HCT116 (cell line): ENCODE measurements around the gene CACNA2D2. TPM values are rescaled to one million over a fixed set of nuclear protein-coding genes. Genes with fewer than 3 reads are reported as not detected.

ENCODE experiments used
- ATAC-seq: fragments of 200-7000 bp; cut with Tn5 transposase; 2 replicates; pipeline ENCODE4 v1.9.1; 2020; ENCODE audit warnings: mild to moderate bottlenecking, moderate library complexity
- BruUV-seq: library from RNA; stranded (reverse); fragments of 400-500 nt; replicated peaks from 2 replicates; lab custom pipeline; 2021; lab: Mats Ljungman, UMichigan
- CTCF ChIA-PET: fragments of 300-600 bp; sonication (Branson Sonifier 250); formaldehyde crosslinking; loops from one replicate; lab custom pipeline; 2021; ENCODE audit warnings: antibody characterized with exemption; lab: Charles Lee
- POLR2A ChIA-PET: fragments of 300-600, 350-600 bp; sonication (Branson Sonifier 250); formaldehyde crosslinking; loops from one replicate; lab custom pipeline; 2021; ENCODE audit warnings: antibody characterized with exemption; lab: Charles Lee
- RAD21 ChIA-PET, 2 experiments: fragments of 300-600 bp; sonication (Branson Sonifier 250); formaldehyde crosslinking; loops; one replicate each; lab custom pipeline; 2023; ENCODE audit warnings: low total read pairs in 2 of 2; ENCODE audit not compliant: uncharacterized antibody in 2 of 2, unreplicated experiment in 2 of 2, low non-redundant PET in 1 of 2; lab: Charles Lee
- DNase-seq: peaks from one replicate; pipeline ENCODE4 v3.0.0-alpha.2; 2010; ENCODE audit warnings: low read depth, low spot score
- H2AFZ ChIP-seq: fragments of 200-600 bp; shearing (Covaris generic), sonication (generic); 2 replicates; pipeline ENCODE4 v1.6.1; 2017; ENCODE audit warnings: low read depth, mixed run types, mixed read lengths, antibody characterized with exemption, low read length; ENCODE audit not compliant: poor library complexity, severe bottlenecking
- H3K27ac ChIP-seq: 2 replicates; pipeline ENCODE4 v1.5.1; 2012; ENCODE audit warnings: low read depth, low read length
- H3K27me3 ChIP-seq: fragments of 200-600 bp; sonication (generic); 2 replicates; pipeline ENCODE4 v1.6.1; 2016; ENCODE audit warnings: mixed run types, low read length, mixed read lengths; ENCODE audit not compliant: insufficient read depth
- H3K36me3 ChIP-seq, 2 experiments: fragments of 200-500 bp in 1 of 2; fragments of 200-600 bp in 1 of 2; sonication (Bioruptor generic) in 1 of 2; sonication (generic) in 1 of 2; 2 replicates each; pipeline versions ENCODE4 v1.5.1 to v1.6.1; 2014 to 2016; ENCODE audit warnings: low read length in 2 of 2, inconsistent platforms in 1 of 2, mixed read lengths in 1 of 2, mixed run types in 1 of 2; ENCODE audit not compliant: insufficient read depth in 2 of 2, control insufficient read depth in 1 of 2
- H3K4me1 ChIP-seq, 2 experiments: fragments of 200-600 bp in 1 of 2; sonication (generic) in 1 of 2; 2 replicates each; pipeline versions ENCODE4 v1.5.1 to v1.6.1; 2012 to 2017; ENCODE audit warnings: low read length in 2 of 2, inconsistent platforms in 1 of 2, mild to moderate bottlenecking in 1 of 2, mixed read lengths in 1 of 2, mixed run types in 1 of 2, moderate library complexity in 1 of 2; ENCODE audit not compliant: insufficient read depth in 2 of 2, control insufficient read depth in 1 of 2
- H3K4me2 ChIP-seq: fragments of 200-600 bp; sonication (generic); 2 replicates; pipeline ENCODE4 v1.6.1; 2017; ENCODE audit warnings: mixed run types, low read length, mixed read lengths
- H3K4me3 ChIP-seq, 2 experiments: fragments of 200-600 bp in 1 of 2; sonication (generic) in 1 of 2; replicated peaks in 1 of 2; 2 replicates each; pipeline ENCODE4 v1.5.1; 2011 to 2016; ENCODE audit warnings: low read length in 2 of 2, control low read depth in 1 of 2, low read depth in 1 of 2, mild to moderate bottlenecking in 1 of 2, mixed read lengths in 1 of 2, mixed run types in 1 of 2
- H3K79me2 ChIP-seq: fragments of 200-600 bp; sonication (generic); 2 replicates; pipeline ENCODE4 v1.6.1; 2017; ENCODE audit warnings: mild to moderate bottlenecking, mixed run types, low read length, moderate library complexity, mixed read lengths; ENCODE audit not compliant: insufficient read depth
- H3K9ac ChIP-seq: fragments of 200-600 bp; sonication (generic); 2 replicates; pipeline ENCODE4 v1.6.1; 2016; ENCODE audit warnings: low read length, mixed read lengths
- H3K9me2 ChIP-seq: fragments of 200-600 bp; sonication (generic), shearing (Covaris generic); 2 replicates; pipeline ENCODE4 v1.6.1; 2017; ENCODE audit warnings: mixed run types, mild to moderate bottlenecking, moderate library complexity; ENCODE audit not compliant: insufficient read depth
- H3K9me3 ChIP-seq, 2 experiments: fragments of 200-500 bp in 1 of 2; fragments of 200-600 bp in 1 of 2; sonication (Bioruptor generic) in 1 of 2; sonication (generic) in 1 of 2; 2 replicates each; pipeline ENCODE4 v1.6.1; 2014 to 2017; ENCODE audit warnings: low read length in 2 of 2, mixed read lengths in 2 of 2, inconsistent platforms in 1 of 2, low read depth in 1 of 2, mild to moderate bottlenecking in 1 of 2, mixed run types in 1 of 2, moderate library complexity in 1 of 2; ENCODE audit not compliant: control insufficient read depth in 1 of 2, insufficient read depth in 1 of 2
- H4K20me1 ChIP-seq: fragments of 200-600 bp; sonication (generic), shearing (Covaris generic); 2 replicates; pipeline ENCODE4 v1.6.1; 2017; ENCODE audit warnings: mixed run types, mild to moderate bottlenecking, moderate library complexity; ENCODE audit not compliant: insufficient read depth
- EGR1 ChIP-seq: IDR thresholded peaks from 2 replicates; pipeline ENCODE4 v1.6.1; 2012; ENCODE audit warnings: low read depth
- EZH2phosphoT487 ChIP-seq: fragments of 200-600 bp; IDR thresholded peaks from 2 replicates; pipeline ENCODE4 v1.6.1; 2018; ENCODE audit warnings: antibody characterized with exemption, borderline replicate concordance
- FOSL1 ChIP-seq: IDR thresholded peaks from 2 replicates; pipeline ENCODE4 v1.6.1; 2012; ENCODE audit warnings: low read depth
- POLR2A ChIP-seq: IDR thresholded peaks from 2 replicates; pipeline ENCODE4 v1.7.0; 2011; ENCODE audit warnings: borderline replicate concordance; ENCODE audit not compliant: insufficient read depth, insufficient read length; ENCODE audit errors: extremely low read depth
- POLR2AphosphoS5 ChIP-seq: IDR thresholded peaks from 2 replicates; pipeline ENCODE4 v1.6.1; 2011; ENCODE audit warnings: mild to moderate bottlenecking, low read depth, low read length, moderate library complexity
- RAD21 ChIP-seq: IDR thresholded peaks from 2 replicates; pipeline ENCODE4 v1.6.1; 2012; ENCODE audit warnings: low read depth, mild to moderate bottlenecking
- SIN3A ChIP-seq: IDR thresholded peaks from 2 replicates; pipeline ENCODE4 v1.6.1; 2012; ENCODE audit warnings: low read depth
- SP1 ChIP-seq: IDR thresholded peaks from 2 replicates; pipeline ENCODE4 v1.6.1; 2012; ENCODE audit warnings: low read depth
- SRF ChIP-seq: IDR thresholded peaks from 2 replicates; pipeline ENCODE4 v1.6.1; 2012; ENCODE audit warnings: low read depth
- YY1 ChIP-seq: IDR thresholded peaks from 2 replicates; pipeline ENCODE4 v1.6.1; 2011; ENCODE audit warnings: low read length, low read depth, moderate library complexity, mild to moderate bottlenecking; ENCODE audit not compliant: insufficient replicate concordance; ENCODE audit errors: extremely low read depth
- ZFX ChIP-seq: fragments of 450-650 bp; IDR thresholded peaks from 2 replicates; pipeline ENCODE4 v1.6.1; 2017
- ZNF274 ChIP-seq: fragments of 200-500 bp; sonication (Bioruptor generic); IDR thresholded peaks from 2 replicates; pipeline ENCODE4 v1.6.1; 2014; ENCODE audit warnings: mild to moderate bottlenecking, low read depth, low read length, inconsistent platforms
- intact Hi-C: fragments of 100-400 bp; cut with micrococcal nuclease; formaldehyde crosslinking; loops from 2 replicates; pipeline ENCODE4 v1.10.0; 2022
- total RNA-seq: library from RNA; stranded (reverse); gene quantifications from one replicate; pipeline ENCODE4 v1.2.1, GENCODE V29; 2021; ENCODE audit not compliant: unreplicated experiment
- TF ChIP-seq, protein P1 (sequence below), 3 experiments: fragments of 200-600 bp in 1 of 3; sonication (generic) in 1 of 3; IDR thresholded peaks in 2 of 3; conservative IDR thresholded peaks in 1 of 3; 2 replicates each; pipeline ENCODE4 v1.5.1; 2012 to 2017; ENCODE audit warnings: low read depth in 2 of 3, low read length in 2 of 3, antibody characterized with exemption in 1 of 3, borderline replicate concordance in 1 of 3, control low read depth in 1 of 3, mild to moderate bottlenecking in 1 of 3, mixed read lengths in 1 of 3, mixed run types in 1 of 3, moderate library complexity in 1 of 3; ENCODE audit not compliant: insufficient read depth in 1 of 3
- TF ChIP-seq, protein P2 (sequence below): IDR thresholded peaks from 2 replicates; pipeline ENCODE4 v1.6.1; 2011; ENCODE audit warnings: mild to moderate bottlenecking, low read length, moderate library complexity; ENCODE audit not compliant: insufficient replicate concordance; ENCODE audit errors: extremely low read depth

The CACNA2D2 gene
- total RNA-seq, 1 experiment from 2014 or later, result 10.2 TPM

DNA sequence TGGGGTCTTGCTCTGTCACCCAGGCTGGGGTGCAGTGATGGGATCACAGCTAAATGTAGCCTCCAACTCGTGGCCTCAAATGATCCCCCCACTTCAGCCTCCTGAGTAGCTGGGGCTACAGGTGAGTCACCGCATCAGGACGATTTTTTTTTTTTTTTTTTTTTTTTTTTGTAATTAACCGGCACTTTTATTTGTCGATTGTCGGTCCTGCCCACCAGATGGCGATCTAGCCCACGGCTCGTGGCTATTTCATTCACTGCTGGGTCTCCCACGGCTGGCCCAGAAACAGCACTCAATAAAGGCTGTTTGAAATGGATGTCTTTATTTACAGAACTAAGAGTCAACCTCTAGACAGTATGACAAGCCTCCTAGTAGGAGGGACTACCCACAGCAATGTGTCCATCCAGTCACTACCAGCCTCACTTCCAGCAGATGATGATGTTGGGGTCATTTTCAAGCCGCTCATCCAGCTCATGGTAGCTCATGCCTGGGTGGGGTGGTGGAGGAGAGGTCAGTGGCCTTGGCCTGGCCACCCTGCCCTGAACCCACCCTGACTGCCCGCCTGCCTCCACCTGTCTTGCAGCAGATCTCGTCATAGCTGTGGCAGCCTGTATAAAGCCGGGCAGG, 156.1 kb downstream of the CACNA2D2 start:
- Histone ChIP-seq H3K27me3 (no peaks in the 10 kb centered on the region), H3K4me1 (peaks cover 11 to 44% of the 10 kb centered on the region in 2 experiments), H2AFZ (no peak overlapping the region), H3K9ac (no peak overlapping the region), H3K27ac (no peak overlapping the region), H3K4me3 (no peak overlapping the region), H3K79me2 (peaks cover 15% of the 10 kb centered on the region), H3K4me2 (no peak overlapping the region), H4K20me1 (no peaks in the 10 kb centered on the region), H3K36me3 (peaks cover 0 to 8% of the 10 kb centered on the region in 2 experiments; a peak in 1 of 4 replicates), H3K9me2 (no peaks in the 10 kb centered on the region), H3K9me3 (no peaks in the 10 kb centered on the region)
- intact Hi-C loops, result loop anchor here (1.0 to 5.0 kb wide), 2 partner anchors 203 to 265 kb away; partner anchors contain the start of gene CISH
- POLR2A ChIA-PET, result interaction anchor here (1.3 to 2.0 kb wide), 2 partner anchors 10 to 195 kb away, joined by 4 to 5 read pairs; no protein-coding TSS in a partner anchor
- DNase-seq (no peak), ATAC-seq (no peak)
- RAD21 ChIA-PET, result interaction anchor here in 1 of 2 experiments (0.7 to 1.2 kb wide), 3 partner anchors 195 to 280 kb away, joined by 3 read pairs; partner anchors contain the start of gene CISH
- no TSS peak for BruUV-seq
- CTCF ChIA-PET, result interaction anchor here (0.6 to 3.6 kb wide), 14 partner anchors 10 to 269 kb away, joined by 3 to 25 read pairs (median 3); partner anchors contain the start of genes CISH, HYAL3, NAA80 and TUSC2
- no peak for TF ChIP-seq ZFX
- TF ChIP-seq, protein P1, sequence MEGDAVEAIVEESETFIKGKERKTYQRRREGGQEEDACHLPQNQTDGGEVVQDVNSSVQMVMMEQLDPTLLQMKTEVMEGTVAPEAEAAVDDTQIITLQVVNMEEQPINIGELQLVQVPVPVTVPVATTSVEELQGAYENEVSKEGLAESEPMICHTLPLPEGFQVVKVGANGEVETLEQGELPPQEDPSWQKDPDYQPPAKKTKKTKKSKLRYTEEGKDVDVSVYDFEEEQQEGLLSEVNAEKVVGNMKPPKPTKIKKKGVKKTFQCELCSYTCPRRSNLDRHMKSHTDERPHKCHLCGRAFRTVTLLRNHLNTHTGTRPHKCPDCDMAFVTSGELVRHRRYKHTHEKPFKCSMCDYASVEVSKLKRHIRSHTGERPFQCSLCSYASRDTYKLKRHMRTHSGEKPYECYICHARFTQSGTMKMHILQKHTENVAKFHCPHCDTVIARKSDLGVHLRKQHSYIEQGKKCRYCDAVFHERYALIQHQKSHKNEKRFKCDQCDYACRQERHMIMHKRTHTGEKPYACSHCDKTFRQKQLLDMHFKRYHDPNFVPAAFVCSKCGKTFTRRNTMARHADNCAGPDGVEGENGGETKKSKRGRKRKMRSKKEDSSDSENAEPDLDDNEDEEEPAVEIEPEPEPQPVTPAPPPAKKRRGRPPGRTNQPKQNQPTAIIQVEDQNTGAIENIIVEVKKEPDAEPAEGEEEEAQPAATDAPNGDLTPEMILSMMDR (IDR thresholded peaks at IDR 0.05 in 2 of 3, conservative IDR thresholded peaks at IDR 0.05 in 1 of 3; ENCODE audit: borderline replicate concordance in 1 of 3, insufficient read depth in 1 of 3, low read depth in 2 of 3, low read length in 2 of 3), result peak in 2 of 3 experiments; percentile 62 to 70; a peak in 4 of 6 replicates

DNA sequence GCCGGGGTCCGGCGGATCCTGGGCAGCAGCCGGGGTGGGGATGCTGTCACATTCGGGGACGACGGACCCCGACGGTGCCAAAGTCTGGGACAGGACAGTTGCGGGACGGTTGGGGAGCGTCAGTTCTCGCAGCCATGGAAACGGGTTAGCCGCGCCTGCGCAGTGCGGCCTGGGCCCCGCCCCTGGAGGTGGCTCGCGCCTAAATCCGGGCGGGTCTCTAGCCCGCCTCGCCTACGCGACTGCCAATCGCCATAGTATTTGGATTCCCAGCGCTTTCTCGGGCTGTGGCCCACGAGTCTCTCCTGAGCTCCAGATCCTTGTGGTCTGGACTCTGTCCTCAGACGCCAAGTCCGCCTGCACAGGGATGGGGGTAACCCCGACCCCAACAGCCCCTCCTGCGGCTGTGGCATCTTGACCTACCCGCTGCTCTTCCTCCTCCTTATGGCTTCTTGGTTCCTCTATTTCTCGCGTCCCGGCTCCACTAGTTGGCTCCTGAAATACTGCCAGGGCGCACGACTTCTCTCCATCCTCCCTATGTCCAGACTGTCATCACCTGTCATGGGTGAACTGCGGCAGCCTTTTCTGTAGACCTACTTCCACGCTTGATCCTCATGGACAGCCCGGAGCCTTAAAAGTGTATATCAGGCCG, 157.7 kb downstream of the CACNA2D2 start, which contains the start of gene ZMYND10:
TSS of gene ZMYND10 (minus strand) at position 147 of the 649 bp plus-strand sequence. CDS start 153 bp downstream, outside the sequence.
- Histone ChIP-seq H3K79me2 (peaks cover 6% of the 10 kb centered on the region; the same call in 1 of the 2 replicates), H3K4me1 (peaks cover 12 to 46% of the 10 kb centered on the region in 2 experiments), H3K4me2 (peak within 1 kb of the TSS; percentile 75), H3K27ac (peak within 1 kb of the TSS; percentile 37; the same call in 1 of the 2 replicates), H4K20me1 (no peaks in the 10 kb centered on the region), H3K9ac (peak within 1 kb of the TSS; percentile 50), H3K4me3 (peak within 1 kb of the TSS; percentile 28 to 36), H3K36me3 (peaks cover 0 to 8% of the 10 kb centered on the region in 2 experiments; a peak in 1 of 4 replicates), H2AFZ (no peak within 1 kb of the TSS), H3K9me3 (no peaks in the 10 kb centered on the region), H3K27me3 (no peaks in the 10 kb centered on the region), H3K9me2 (no peaks in the 10 kb centered on the region)
- RAD21 ChIA-PET, result no interaction called here
- POLR2A ChIA-PET, result interaction anchor here (0.6 kb wide), 1 partner anchor 9 kb away, joined by 3 read pairs; no protein-coding TSS in a partner anchor
- intact Hi-C loops, result loop anchor here (5.0 kb wide), 1 partner anchor 267 kb away; the partner anchor contains the start of gene CISH
- DNase-seq (no peak), ATAC-seq (peak; percentile 54)
- CTCF ChIA-PET, result no interaction called here
- no TSS peak for BruUV-seq
- TF ChIP-seq EZH2phosphoT487 (no peak), FOSL1 (no peak), SP1 (no peak), EGR1 (no peak), POLR2A (no peak), POLR2AphosphoS5 (no peak), YY1 (no peak), ZFX (no peak), SRF (no peak), ZNF274 (no peak), RAD21 (no peak), SIN3A (no peak)
- TF ChIP-seq, protein P2, sequence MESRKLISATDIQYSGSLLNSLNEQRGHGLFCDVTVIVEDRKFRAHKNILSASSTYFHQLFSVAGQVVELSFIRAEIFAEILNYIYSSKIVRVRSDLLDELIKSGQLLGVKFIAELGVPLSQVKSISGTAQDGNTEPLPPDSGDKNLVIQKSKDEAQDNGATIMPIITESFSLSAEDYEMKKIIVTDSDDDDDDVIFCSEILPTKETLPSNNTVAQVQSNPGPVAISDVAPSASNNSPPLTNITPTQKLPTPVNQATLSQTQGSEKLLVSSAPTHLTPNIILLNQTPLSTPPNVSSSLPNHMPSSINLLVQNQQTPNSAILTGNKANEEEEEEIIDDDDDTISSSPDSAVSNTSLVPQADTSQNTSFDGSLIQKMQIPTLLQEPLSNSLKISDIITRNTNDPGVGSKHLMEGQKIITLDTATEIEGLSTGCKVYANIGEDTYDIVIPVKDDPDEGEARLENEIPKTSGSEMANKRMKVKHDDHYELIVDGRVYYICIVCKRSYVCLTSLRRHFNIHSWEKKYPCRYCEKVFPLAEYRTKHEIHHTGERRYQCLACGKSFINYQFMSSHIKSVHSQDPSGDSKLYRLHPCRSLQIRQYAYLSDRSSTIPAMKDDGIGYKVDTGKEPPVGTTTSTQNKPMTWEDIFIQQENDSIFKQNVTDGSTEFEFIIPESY, result no peak
